ENCODE results near the gene UBE2B. TPM values are rescaled to one million over a fixed set of nuclear protein-coding genes. Genes with fewer than 3 reads are reported as not detected.

The UBE2B gene
- total RNA-seq, 2 donors from 2014 or later: 54.5 to 62.0 TPM

DNA sequence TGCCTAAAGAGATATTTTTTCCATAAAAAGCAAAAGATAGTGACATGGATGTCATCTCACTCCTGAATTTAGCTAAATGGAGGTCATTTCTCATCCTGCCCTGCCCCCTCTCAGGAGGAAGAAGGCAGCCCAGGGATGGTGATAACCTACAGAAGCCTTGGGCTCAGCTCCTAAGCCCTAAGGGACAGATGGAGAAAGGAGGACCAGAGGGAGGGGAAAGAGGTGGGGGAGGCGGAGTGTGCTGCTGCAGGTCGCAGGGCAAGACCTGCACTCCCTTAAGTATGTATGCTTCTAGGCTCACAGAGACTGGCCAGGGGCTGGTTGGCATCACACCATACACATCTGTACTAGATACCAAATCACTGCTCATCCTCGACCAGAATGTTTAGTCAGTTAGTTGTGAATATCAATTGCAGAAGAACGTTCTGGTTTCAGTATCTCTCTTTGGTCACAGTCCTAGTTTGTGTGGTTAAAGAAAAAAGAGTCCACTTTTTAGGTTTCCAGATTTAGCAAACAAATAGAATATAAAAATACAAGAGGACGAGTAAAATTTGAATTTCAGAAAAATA lies 58.7 kb downstream of the UBE2B start:
- 66 to 80% methylated on average over 1 to 4 of the region's 5 CpGs for WGBS, 2 experiments (ENCODE audit: insufficient coverage in 1 of 2, insufficient read length in 1 of 2)
- H3K4me3 ChIP-seq (ENCODE audit: low read length): no peak overlapping the region
- DNase-seq: peak; percentile 79
- no peaks in the 10 kb centered on the region for H3K9me3 ChIP-seq (ENCODE audit: control insufficient read depth, low read length)
- no peaks in the 10 kb centered on the region for H3K36me3 Mint-ChIP-seq (ENCODE audit: low read depth)
- H3K4me1 ChIP-seq (ENCODE audit: control insufficient read depth, insufficient read depth, low read length): no peaks in the 10 kb centered on the region
- H3K27ac Mint-ChIP-seq: peak overlapping the region; percentile 39
- H3K9me3 Mint-ChIP-seq: no peaks in the 10 kb centered on the region
- peaks cover 29% of the 10 kb centered on the region for H3K4me1 Mint-ChIP-seq
- no peaks in the 10 kb centered on the region for H3K36me3 ChIP-seq (ENCODE audit: control insufficient read depth, insufficient read depth, low read length)
- no peak overlapping the region for H3K27ac ChIP-seq (ENCODE audit: low read depth, low read length)
- no peaks in the 10 kb centered on the region for H3K27me3 Mint-ChIP-seq (ENCODE audit: insufficient read depth)
- H3K4me3 Mint-ChIP-seq: no peak overlapping the region
- H3K9ac ChIP-seq (ENCODE audit: extremely low read depth, low read length, poor library complexity, severe bottlenecking): no peak overlapping the region
- TF ChIP-seq, protein P1, sequence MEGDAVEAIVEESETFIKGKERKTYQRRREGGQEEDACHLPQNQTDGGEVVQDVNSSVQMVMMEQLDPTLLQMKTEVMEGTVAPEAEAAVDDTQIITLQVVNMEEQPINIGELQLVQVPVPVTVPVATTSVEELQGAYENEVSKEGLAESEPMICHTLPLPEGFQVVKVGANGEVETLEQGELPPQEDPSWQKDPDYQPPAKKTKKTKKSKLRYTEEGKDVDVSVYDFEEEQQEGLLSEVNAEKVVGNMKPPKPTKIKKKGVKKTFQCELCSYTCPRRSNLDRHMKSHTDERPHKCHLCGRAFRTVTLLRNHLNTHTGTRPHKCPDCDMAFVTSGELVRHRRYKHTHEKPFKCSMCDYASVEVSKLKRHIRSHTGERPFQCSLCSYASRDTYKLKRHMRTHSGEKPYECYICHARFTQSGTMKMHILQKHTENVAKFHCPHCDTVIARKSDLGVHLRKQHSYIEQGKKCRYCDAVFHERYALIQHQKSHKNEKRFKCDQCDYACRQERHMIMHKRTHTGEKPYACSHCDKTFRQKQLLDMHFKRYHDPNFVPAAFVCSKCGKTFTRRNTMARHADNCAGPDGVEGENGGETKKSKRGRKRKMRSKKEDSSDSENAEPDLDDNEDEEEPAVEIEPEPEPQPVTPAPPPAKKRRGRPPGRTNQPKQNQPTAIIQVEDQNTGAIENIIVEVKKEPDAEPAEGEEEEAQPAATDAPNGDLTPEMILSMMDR (conservative IDR thresholded peaks at IDR 0.05): no peak
- H3K27me3 ChIP-seq (ENCODE audit: control insufficient read depth, insufficient read depth, low read length, poor library complexity, severe bottlenecking): no peaks in the 10 kb centered on the region

DNA sequence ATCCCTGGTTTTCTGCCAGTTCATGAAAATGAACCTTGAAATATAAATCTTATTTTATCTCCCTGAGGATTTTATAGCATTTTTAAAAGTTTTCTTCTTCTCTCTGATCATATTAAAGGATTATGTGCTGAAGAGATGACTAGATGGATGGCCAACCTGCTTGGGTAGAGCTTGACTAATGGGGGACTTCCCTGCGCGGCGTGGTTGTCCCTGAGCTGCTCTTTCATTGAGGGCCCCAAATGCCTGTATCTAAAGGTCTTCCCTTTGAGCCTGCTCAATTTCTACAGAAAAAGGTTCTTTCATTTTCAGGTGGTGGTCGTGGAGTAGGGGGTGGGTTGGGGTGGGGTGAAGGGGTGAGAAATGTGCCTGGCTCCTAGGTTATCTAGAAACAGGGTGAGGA lies 60.8 kb downstream of the UBE2B start:
- no peaks in the 10 kb centered on the region for H3K36me3 Mint-ChIP-seq (ENCODE audit: low read depth)
- DNase-seq: no peak
- no peak overlapping the region for H3K4me3 Mint-ChIP-seq
- H3K27ac Mint-ChIP-seq: no peak overlapping the region
- no peaks in the 10 kb centered on the region for H3K36me3 ChIP-seq (ENCODE audit: control insufficient read depth, insufficient read depth, low read length)
- TF ChIP-seq, protein P1 (conservative IDR thresholded peaks at IDR 0.05): no peak
- no peaks in the 10 kb centered on the region for H3K9me3 ChIP-seq (ENCODE audit: control insufficient read depth, low read length)
- no peaks in the 10 kb centered on the region for H3K9me3 Mint-ChIP-seq
- 92 to 100% methylated on average over 1 to 4 of the region's 4 CpGs for WGBS, 2 experiments (ENCODE audit: insufficient coverage in 1 of 2, insufficient read length in 1 of 2)
- H3K27me3 ChIP-seq (ENCODE audit: control insufficient read depth, insufficient read depth, low read length, poor library complexity, severe bottlenecking): no peaks in the 10 kb centered on the region
- peaks cover 33% of the 10 kb centered on the region for H3K4me1 Mint-ChIP-seq
- no peaks in the 10 kb centered on the region for H3K27me3 Mint-ChIP-seq (ENCODE audit: insufficient read depth)
- H3K27ac ChIP-seq (ENCODE audit: low read depth, low read length): no peak overlapping the region
- H3K9ac ChIP-seq (ENCODE audit: extremely low read depth, low read length, poor library complexity, severe bottlenecking): no peak overlapping the region
- no peak overlapping the region for H3K4me3 ChIP-seq (ENCODE audit: low read length)
- no peaks in the 10 kb centered on the region for H3K4me1 ChIP-seq (ENCODE audit: control insufficient read depth, insufficient read depth, low read length)

DNA sequence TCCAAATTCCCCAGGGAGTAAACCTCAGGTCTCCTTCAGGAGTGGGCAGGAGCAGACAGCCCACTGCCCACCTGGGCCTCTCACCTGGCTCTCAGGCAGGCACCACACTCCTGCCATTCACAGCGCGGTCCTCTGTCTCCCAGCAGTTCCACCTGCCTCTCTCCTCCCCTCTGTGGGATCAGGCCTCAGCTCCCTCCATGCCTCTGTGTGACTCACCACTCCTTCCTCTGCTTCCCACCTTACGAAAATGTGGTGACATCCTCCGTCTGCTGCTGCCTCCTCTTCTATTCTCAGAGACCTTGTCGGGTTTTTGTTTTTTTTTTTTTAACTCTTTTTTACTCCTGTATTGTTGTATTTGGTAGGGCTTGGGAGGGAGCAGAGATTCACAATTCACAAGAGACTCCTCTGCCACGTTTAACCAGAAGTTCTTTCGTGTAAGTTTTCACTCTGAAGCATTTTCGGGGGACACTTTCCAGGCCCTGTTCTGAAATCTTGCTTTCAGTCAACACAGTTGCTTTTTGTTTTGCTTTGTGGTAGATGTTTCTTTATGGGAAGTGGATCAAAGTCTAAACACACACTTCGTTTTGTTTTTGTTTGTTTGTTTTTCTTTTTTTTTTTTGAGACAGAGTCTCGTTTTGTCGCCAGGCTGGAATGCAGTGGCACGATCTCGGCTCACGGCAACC lies 61.4 kb downstream of the UBE2B start:
- peak overlapping the region; percentile 32 for H3K27ac Mint-ChIP-seq
- no peak overlapping the region for H3K9ac ChIP-seq (ENCODE audit: extremely low read depth, low read length, poor library complexity, severe bottlenecking)
- no peaks in the 10 kb centered on the region for H3K27me3 ChIP-seq (ENCODE audit: control insufficient read depth, insufficient read depth, low read length, poor library complexity, severe bottlenecking)
- H3K4me3 ChIP-seq (ENCODE audit: low read length): no peak overlapping the region
- H3K4me1 ChIP-seq (ENCODE audit: control insufficient read depth, insufficient read depth, low read length): no peaks in the 10 kb centered on the region
- H3K27me3 Mint-ChIP-seq (ENCODE audit: insufficient read depth): no peaks in the 10 kb centered on the region
- no peaks in the 10 kb centered on the region for H3K36me3 ChIP-seq (ENCODE audit: control insufficient read depth, insufficient read depth, low read length)
- no peak overlapping the region for H3K4me3 Mint-ChIP-seq
- WGBS, 2 experiments (ENCODE audit: insufficient coverage in 1 of 2, insufficient read length in 1 of 2): 74 to 79% methylated on average over 3 to 14 of the region's 14 CpGs
- H3K9me3 ChIP-seq (ENCODE audit: control insufficient read depth, low read length): no peaks in the 10 kb centered on the region
- peak; percentile 77 for DNase-seq
- H3K4me1 Mint-ChIP-seq: peaks cover 30% of the 10 kb centered on the region
- TF ChIP-seq, protein P1 (conservative IDR thresholded peaks at IDR 0.05): no peak
- no peak overlapping the region for H3K27ac ChIP-seq (ENCODE audit: low read depth, low read length)
- H3K9me3 Mint-ChIP-seq: no peaks in the 10 kb centered on the region
- H3K36me3 Mint-ChIP-seq (ENCODE audit: low read depth): no peaks in the 10 kb centered on the region
